CD4-positive, CD25-positive, alpha-beta regulatory T cell (primary cell): ENCODE measurements around the gene TIAM1. TPM values are rescaled to one million over a fixed set of nuclear protein-coding genes. Genes with fewer than 3 reads are reported as not detected.

Experiments used
- ATAC-seq, 2 donors: fragments of 150-1000 bp; cut with Tn5 transposase; one replicate each; pipeline ENCODE4 v1.10.0; 2021; ENCODE audit warnings: low read depth in 2 of 2, moderate number of reproducible peaks in 2 of 2, moderate library complexity in 1 of 2
- DNase-seq, 3 donors: peaks; one replicate each; pipeline versions ENCODE4 v3.0.0 to v3.0.0-alpha.2; 2012 to 2022; ENCODE audit warnings: mixed read lengths in 1 of 3
- H3K27ac ChIP-seq: one replicate; pipeline ENCODE4 v1.7.0; 2013; ENCODE audit warnings: mild to moderate bottlenecking, low read length; ENCODE audit not compliant: insufficient read depth, poor library complexity, severe bottlenecking
- H3K27me3 ChIP-seq: one replicate; pipeline ENCODE4 v1.7.0; 2013; ENCODE audit warnings: low read length; ENCODE audit not compliant: control insufficient read depth, insufficient read depth
- H3K36me3 ChIP-seq: one replicate; pipeline ENCODE4 v1.7.0; 2013; ENCODE audit warnings: mild to moderate bottlenecking, low read length, moderate library complexity; ENCODE audit not compliant: control insufficient read depth, insufficient read depth
- H3K4me1 ChIP-seq: 2 replicates; pipeline ENCODE4 v1.7.0; 2013; ENCODE audit warnings: mild to moderate bottlenecking, low read length; ENCODE audit not compliant: insufficient read depth, control insufficient read depth, poor library complexity, severe bottlenecking
- H3K4me3 ChIP-seq: one replicate; pipeline ENCODE4 v1.7.0; 2013; ENCODE audit warnings: low read depth, mild to moderate bottlenecking, low read length, moderate library complexity
- H3K9me3 ChIP-seq, 2 experiments: 1 replicate in 1 of 2; 2 replicates in 1 of 2; pipeline ENCODE4 v1.7.0; 2013; ENCODE audit warnings: low read length in 2 of 2, mild to moderate bottlenecking in 1 of 2, moderate library complexity in 1 of 2; ENCODE audit not compliant: control insufficient read depth in 2 of 2
- H3K27ac Mint-ChIP-seq, 3 donors: one replicate each; pipeline ENCODE4 v1.8.0; 2020 to 2022; ENCODE audit warnings: mild to moderate bottlenecking in 3 of 3, mixed read lengths in 3 of 3, moderate library complexity in 2 of 3
- H3K27me3 Mint-ChIP-seq: one replicate; pipeline ENCODE4 v1.8.0; 2022; ENCODE audit warnings: mild to moderate bottlenecking, mixed read lengths
- H3K36me3 Mint-ChIP-seq: one replicate; pipeline ENCODE4 v1.8.0; 2020; ENCODE audit warnings: mixed read lengths
- H3K4me1 Mint-ChIP-seq, 4 donors: one replicate each; pipeline ENCODE4 v1.8.0; 2020 to 2022; ENCODE audit warnings: mixed read lengths in 4 of 4, mild to moderate bottlenecking in 1 of 4
- H3K4me3 Mint-ChIP-seq, 4 donors: one replicate each; pipeline ENCODE4 v1.8.0; 2020 to 2022; ENCODE audit warnings: mild to moderate bottlenecking in 4 of 4, mixed read lengths in 4 of 4, moderate library complexity in 3 of 4
- H3K9me3 Mint-ChIP-seq, 7 donors: one replicate each; pipeline ENCODE4 v1.8.0; 2020 to 2022; ENCODE audit warnings: mixed read lengths in 7 of 7, mild to moderate bottlenecking in 3 of 7, moderate library complexity in 2 of 7
- polyA plus RNA-seq, 4 donors: library from polyadenylated mRNA; unstranded; fragments of 300-500 nt; fragmentation: Illumina TruSeq; gene quantifications; one replicate each; pipeline ENCODE4 v1.2.3, GENCODE V29; 2021
- total RNA-seq: library from RNA; stranded (reverse); gene quantifications from one replicate; pipeline ENCODE4 v1.2.3, GENCODE V29; 2022

TIAM1 gene
- total and polyA plus RNA-seq, 5 donors from 2014 or later = 31.1 to 142 (median 35.2) TPM

DNA sequence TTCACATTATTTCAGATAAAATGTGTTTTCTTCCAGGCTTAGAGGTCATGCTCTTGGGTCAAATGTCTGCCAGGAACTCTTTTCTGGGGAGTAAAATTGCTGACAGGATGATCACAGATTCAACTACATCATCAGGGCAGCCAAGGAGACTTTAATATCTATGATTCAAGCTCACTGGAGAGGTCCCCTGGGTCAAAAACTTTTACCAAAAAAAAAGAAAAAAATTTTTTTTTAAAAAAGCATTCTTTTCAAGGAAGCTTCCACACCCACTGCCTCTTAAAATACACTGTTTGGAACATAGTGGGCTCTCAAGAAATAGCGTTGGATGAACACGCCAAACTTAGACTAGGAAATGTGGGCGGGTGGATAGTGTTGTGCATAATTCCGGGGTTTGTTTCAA, 81.3 kb downstream of the TIAM1 start:
- no peaks in the 10 kb centered on the region for H3K36me3 Mint-ChIP-seq

DNA sequence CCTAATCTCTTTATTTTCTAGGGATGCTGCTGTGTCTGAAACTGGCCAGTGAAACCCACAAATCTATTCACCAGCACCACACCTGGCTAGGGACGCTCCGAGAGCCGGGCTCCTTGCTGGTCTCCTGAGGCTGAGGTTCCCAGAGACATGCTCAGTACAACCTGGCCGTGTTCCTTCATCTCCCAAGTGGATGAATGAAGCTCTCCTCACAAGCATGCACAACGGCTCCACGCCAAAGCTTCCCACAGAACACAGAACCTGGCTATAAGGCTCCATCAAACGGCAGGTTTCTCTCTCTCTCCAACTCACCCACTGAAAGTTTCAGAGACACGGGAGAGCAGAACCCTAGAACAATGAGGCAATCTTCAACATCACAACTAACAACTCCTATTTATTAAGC, 82.3 kb downstream of the TIAM1 start:
- DNase-seq (no peak), ATAC-seq (no peak)
- Mint-ChIP-seq H3K27ac (no peak overlapping the region), H3K4me1 (peaks cover 0 to 15% (median 9%) of the 10 kb centered on the region in 4 donors), H3K4me3 (no peak overlapping the region), H3K9me3 (peaks cover 0 to 2% (median 0%) of the 10 kb centered on the region in 7 donors), H3K27me3 (no peaks in the 10 kb centered on the region), H3K36me3 (no peaks in the 10 kb centered on the region)
- Histone ChIP-seq H3K9me3 (no peaks in the 10 kb centered on the region), H3K4me3 (no peak overlapping the region), H3K36me3 (no peaks in the 10 kb centered on the region), H3K27me3 (peaks cover 5% of the 10 kb centered on the region), H3K4me1 (peaks cover 5% of the 10 kb centered on the region), H3K27ac (no peak overlapping the region)

More for the DNA sequence above, 81.3 kb downstream of the TIAM1 start:
- Histone ChIP-seq H3K27me3 (no peaks in the 10 kb centered on the region), H3K9me3 (no peaks in the 10 kb centered on the region), H3K27ac (no peak overlapping the region), H3K4me1 (peaks cover 5% of the 10 kb centered on the region), H3K4me3 (no peak overlapping the region), H3K36me3 (no peaks in the 10 kb centered on the region)
- Mint-ChIP-seq H3K27ac (peak overlapping the region in 1 of 3 donors; percentile 40), H3K27me3 (no peaks in the 10 kb centered on the region), H3K9me3 (peaks cover 0 to 2% (median 0%) of the 10 kb centered on the region in 7 donors), H3K4me3 (no peak overlapping the region), H3K4me1 (peaks cover under 1 to 16% (median 9%) of the 10 kb centered on the region in 4 donors)
- DNase-seq (no peak), ATAC-seq (no peak)

DNA sequence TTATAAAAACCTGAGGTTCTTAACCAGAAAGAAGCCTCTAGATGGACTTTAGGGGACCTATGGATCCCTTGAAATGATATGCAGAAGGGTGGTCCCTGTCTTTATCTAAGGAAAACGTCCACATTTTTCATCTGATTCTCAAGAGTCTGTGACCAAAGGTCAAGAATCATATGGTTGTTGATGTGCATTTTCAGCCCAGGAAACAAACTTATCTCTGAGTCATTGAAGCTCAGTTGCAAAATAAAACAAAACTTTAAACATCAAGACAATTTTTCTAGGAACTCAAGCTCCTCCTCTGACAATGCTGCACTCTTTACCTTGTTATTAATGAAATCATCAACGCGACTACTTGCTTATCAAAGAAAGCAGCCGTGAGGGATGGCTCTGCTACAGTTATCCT, 83.3 kb downstream of the TIAM1 start:
- Mint-ChIP-seq H3K9me3 (peaks cover 0 to 2% (median 0%) of the 10 kb centered on the region in 7 donors), H3K36me3 (no peaks in the 10 kb centered on the region), H3K4me3 (no peak overlapping the region), H3K27ac (peak overlapping the region in 1 of 3 donors; percentile 49), H3K27me3 (no peaks in the 10 kb centered on the region), H3K4me1 (peaks cover 0 to 10% (median 6%) of the 10 kb centered on the region in 4 donors)
- Histone ChIP-seq H3K4me3 (no peak overlapping the region), H3K36me3 (no peaks in the 10 kb centered on the region), H3K9me3 (no peaks in the 10 kb centered on the region), H3K4me1 (peaks cover 5% of the 10 kb centered on the region), H3K27me3 (peaks cover 5% of the 10 kb centered on the region), H3K27ac (no peak overlapping the region)
- ATAC-seq (no peak), DNase-seq (no peak)

DNA sequence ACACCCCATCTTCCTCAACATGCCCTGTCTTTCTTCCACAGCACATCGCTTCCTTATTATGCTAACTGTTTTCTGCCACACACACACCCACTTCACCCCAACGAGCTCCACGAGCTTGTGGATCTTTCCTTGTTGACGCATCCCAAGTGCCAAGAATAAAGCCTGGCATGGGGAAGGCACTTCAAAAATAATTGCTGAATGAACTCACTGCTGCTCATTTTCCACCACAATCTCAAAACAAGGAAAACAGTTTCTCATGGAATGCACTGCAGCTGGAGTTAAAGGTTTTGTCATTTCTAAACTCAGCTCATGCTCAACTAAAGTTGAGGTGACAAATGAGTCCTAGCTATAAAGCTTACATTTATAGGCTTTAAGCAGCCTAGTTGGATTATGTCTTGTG, 86.0 kb downstream of the TIAM1 start:
- Mint-ChIP-seq H3K4me1 (peaks cover 0 to 5% (median 0%) of the 10 kb centered on the region in 4 donors), H3K9me3 (peaks cover 0 to 2% (median 0%) of the 10 kb centered on the region in 7 donors), H3K4me3 (no peak overlapping the region), H3K36me3 (no peaks in the 10 kb centered on the region), H3K27ac (no peak overlapping the region), H3K27me3 (no peaks in the 10 kb centered on the region)
- ATAC-seq = no peak
- H3K4me1 ChIP-seq = no peaks in the 10 kb centered on the region
- DNase-seq = no peak
- H3K36me3 ChIP-seq = no peaks in the 10 kb centered on the region
- H3K27me3 ChIP-seq = peaks cover 5% of the 10 kb centered on the region
- no peak overlapping the region for H3K27ac ChIP-seq
- H3K4me3 ChIP-seq = no peak overlapping the region
- no peaks in the 10 kb centered on the region for H3K9me3 ChIP-seq

DNA sequence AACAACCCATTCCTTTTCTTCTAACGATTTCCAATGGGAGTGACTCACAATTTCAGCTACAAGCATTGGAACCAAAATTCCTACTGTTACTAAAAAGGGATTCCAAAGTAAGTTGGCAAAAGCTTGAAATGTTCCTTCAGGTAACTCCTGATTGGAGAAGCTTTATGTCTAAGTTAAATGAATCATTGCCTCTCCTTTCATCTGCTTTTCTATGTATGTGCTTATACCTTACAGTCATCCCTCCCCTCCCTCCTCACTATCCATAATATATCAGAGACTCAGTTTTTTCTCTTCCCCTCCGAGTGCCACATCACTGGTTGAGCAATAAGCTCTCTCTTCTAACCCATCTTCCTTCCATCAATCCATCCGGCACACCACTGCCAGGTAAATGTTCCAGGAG, 86.8 kb downstream of the TIAM1 start:
- H3K36me3 Mint-ChIP-seq = no peaks in the 10 kb centered on the region
- peaks cover 0 to 5% (median 0%) of the 10 kb centered on the region in 4 donors for H3K4me1 Mint-ChIP-seq
- H3K27ac Mint-ChIP-seq = no peak overlapping the region
- Histone ChIP-seq H3K36me3 (no peaks in the 10 kb centered on the region), H3K9me3 (no peaks in the 10 kb centered on the region), H3K27ac (no peak overlapping the region), H3K4me1 (no peaks in the 10 kb centered on the region), H3K4me3 (no peak overlapping the region), H3K27me3 (peaks cover 5% of the 10 kb centered on the region)
- no peak overlapping the region for H3K4me3 Mint-ChIP-seq
- ATAC-seq = no peak
- H3K9me3 Mint-ChIP-seq = peaks cover 0 to 2% (median 0%) of the 10 kb centered on the region in 7 donors
- DNase-seq = no peak
- H3K27me3 Mint-ChIP-seq = no peaks in the 10 kb centered on the region

DNA sequence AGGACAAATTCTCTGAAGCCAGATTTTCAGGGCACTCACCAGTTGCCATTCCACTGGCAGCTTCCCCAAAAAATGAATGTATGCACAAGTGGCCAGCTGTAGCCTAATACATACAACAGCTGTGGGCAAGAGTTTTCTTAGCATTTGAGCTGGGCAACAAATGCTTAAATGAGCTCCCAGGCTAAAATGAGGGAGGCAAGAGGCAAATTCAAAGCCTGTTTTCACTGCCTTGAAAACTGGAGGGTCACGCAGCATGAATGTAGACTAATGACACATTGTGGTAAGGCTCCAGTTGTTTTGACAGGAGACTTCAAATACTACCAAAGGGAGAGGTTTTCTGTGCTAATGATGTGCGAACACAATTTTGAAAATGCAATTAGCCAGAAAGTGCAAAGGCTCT, 88.2 kb downstream of the TIAM1 start:
- ATAC-seq (no peak), DNase-seq (no peak)
- no peaks in the 10 kb centered on the region for H3K36me3 ChIP-seq
- Mint-ChIP-seq H3K27me3 (no peaks in the 10 kb centered on the region), H3K27ac (no peak overlapping the region), H3K9me3 (peaks cover 0 to 2% (median 0%) of the 10 kb centered on the region in 7 donors), H3K36me3 (no peaks in the 10 kb centered on the region), H3K4me1 (peaks cover 0 to 4% (median 0%) of the 10 kb centered on the region in 4 donors), H3K4me3 (no peak overlapping the region)
- H3K4me1 ChIP-seq = no peaks in the 10 kb centered on the region
- H3K4me3 ChIP-seq = no peak overlapping the region
- H3K9me3 ChIP-seq = no peaks in the 10 kb centered on the region
- no peak overlapping the region for H3K27ac ChIP-seq
- peaks cover 5% of the 10 kb centered on the region for H3K27me3 ChIP-seq

DNA sequence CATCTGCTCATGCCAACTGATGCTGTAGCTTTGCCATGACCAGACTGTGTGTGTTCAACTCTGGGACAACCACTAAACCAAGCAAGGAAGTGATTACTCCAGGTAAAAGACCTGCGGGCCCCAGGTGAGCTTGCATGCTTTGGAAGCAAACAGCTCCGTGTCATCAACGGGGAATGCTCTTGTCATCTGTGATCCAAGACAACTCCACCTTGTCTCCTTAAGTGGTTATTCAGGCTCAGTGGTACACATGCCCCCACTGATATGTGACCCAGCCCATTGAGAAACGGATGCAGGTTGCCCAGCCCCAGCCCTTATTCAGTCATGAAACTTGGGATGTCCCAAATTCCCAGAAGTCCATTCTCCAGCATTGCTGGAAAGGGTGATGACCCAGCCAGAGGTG, 89.0 kb downstream of the TIAM1 start:
- no peaks in the 10 kb centered on the region for H3K36me3 ChIP-seq
- no peak overlapping the region for H3K27ac ChIP-seq
- no peaks in the 10 kb centered on the region for H3K27me3 Mint-ChIP-seq
- H3K9me3 ChIP-seq = no peaks in the 10 kb centered on the region
- no peaks in the 10 kb centered on the region for H3K36me3 Mint-ChIP-seq
- H3K4me1 ChIP-seq = no peaks in the 10 kb centered on the region
- H3K27ac Mint-ChIP-seq = no peak overlapping the region
- DNase-seq (no peak), ATAC-seq (no peak)
- H3K4me3 ChIP-seq = no peak overlapping the region
- H3K9me3 Mint-ChIP-seq = peaks cover 0 to 2% (median 0%) of the 10 kb centered on the region in 7 donors
- H3K27me3 ChIP-seq = peaks cover 5% of the 10 kb centered on the region
- H3K4me3 Mint-ChIP-seq = no peak overlapping the region
- H3K4me1 Mint-ChIP-seq = peaks cover 0 to 2% (median 0%) of the 10 kb centered on the region in 4 donors

DNA sequence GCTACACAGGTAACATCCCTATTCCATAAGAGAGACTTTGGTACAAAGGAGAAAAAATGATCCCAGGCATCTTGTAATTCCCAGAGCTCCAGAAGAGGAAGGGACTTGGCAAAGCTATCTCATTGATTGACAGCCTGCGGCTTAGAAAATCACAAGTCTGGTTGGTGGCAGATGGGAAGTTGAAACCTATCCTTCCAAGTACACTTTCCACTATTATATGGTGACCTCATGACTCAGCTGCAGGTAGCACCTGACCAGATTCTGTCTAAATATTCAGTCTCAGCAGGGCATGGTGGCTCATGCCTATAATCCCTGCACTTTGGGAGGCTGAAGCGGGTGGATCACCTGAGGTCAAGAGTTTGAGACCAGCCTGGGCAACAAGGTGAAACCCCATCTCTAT, 89.9 kb downstream of the TIAM1 start:
- Mint-ChIP-seq H3K9me3 (peaks cover 0 to 2% (median 0%) of the 10 kb centered on the region in 7 donors), H3K4me1 (peaks cover 0 to 2% (median 0%) of the 10 kb centered on the region in 4 donors), H3K36me3 (no peaks in the 10 kb centered on the region), H3K4me3 (no peak overlapping the region), H3K27ac (no peak overlapping the region), H3K27me3 (no peaks in the 10 kb centered on the region)
- Histone ChIP-seq H3K27ac (no peak overlapping the region), H3K4me3 (no peak overlapping the region), H3K4me1 (no peaks in the 10 kb centered on the region), H3K36me3 (no peaks in the 10 kb centered on the region), H3K9me3 (no peaks in the 10 kb centered on the region), H3K27me3 (peaks cover 5% of the 10 kb centered on the region)
- ATAC-seq = no peak
- no peak for DNase-seq
